ENCODE data around the gene CDH4.

DNA sequence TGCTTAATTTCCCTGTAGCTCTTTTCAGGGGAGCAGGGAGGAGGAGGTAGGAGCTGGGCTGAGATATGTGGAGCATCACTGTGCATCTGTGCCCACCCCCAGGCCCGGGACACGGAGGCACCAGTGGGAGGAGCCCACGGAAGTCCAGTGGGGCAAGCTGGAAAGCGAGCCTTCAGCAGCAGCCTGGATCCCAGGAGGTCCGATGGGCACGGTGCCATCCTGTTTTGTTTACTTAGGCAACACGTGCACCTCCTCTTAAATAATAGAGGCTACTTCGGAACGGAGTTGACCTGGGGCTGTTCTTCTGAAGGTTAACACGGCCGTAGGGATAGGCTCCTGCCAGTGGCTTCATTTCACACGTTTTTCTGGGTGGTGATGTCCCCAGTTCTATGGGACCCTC, 51.6 kb downstream of the CDH4 start:
- TF ChIP-seq CTCF (IDR thresholded peaks at IDR 0.05), result no peak
- TF ChIP-seq POLR2A (IDR thresholded peaks at IDR 0.05), result no peak

Measured in prostate gland (tissue), 2 donors.